RWPE2 (cell line): ENCODE results near the gene DLG3.

ENCODE experiments used
- ATAC-seq: fragments of 200-7000 bp; cut with Tn5 transposase; 3 replicates; pipeline ENCODE4 v1.9.1; 2021; ENCODE audit warnings: low read depth
- DNase-seq: peaks from one replicate; pipeline ENCODE4 v3.0.0-alpha.2; 2020; ENCODE audit warnings: low spot score
- H3K27ac ChIP-seq: fragments of 450-650 bp; 2 replicates; pipeline ENCODE4 v1.5.1; 2017; ENCODE audit warnings: mild to moderate bottlenecking; ENCODE audit not compliant: poor library complexity, severe bottlenecking
- H3K27me3 ChIP-seq: fragments of 250-450 bp; sonication (Bioruptor Pico); 2 replicates; pipeline ENCODE4 v1.5.1; 2021; ENCODE audit warnings: mild to moderate bottlenecking, moderate library complexity; ENCODE audit not compliant: insufficient read depth, poor library complexity, severe bottlenecking
- H3K36me3 ChIP-seq: fragments of 250-450 bp; sonication (Bioruptor Pico); 2 replicates; pipeline ENCODE4 v1.5.1; 2020; ENCODE audit warnings: low read depth, mild to moderate bottlenecking, moderate library complexity
- H3K4me1 ChIP-seq: fragments of 250-450 bp; sonication (Bioruptor Pico); 2 replicates; pipeline ENCODE4 v1.5.1; 2021; ENCODE audit warnings: mild to moderate bottlenecking, moderate library complexity; ENCODE audit not compliant: insufficient read depth, poor library complexity, severe bottlenecking
- H3K4me3 ChIP-seq: fragments of 250-450 bp; sonication (Bioruptor Pico); 2 replicates; pipeline ENCODE4 v1.5.1; 2021; ENCODE audit warnings: mild to moderate bottlenecking, moderate library complexity; ENCODE audit not compliant: severe bottlenecking
- H3K9me3 ChIP-seq: fragments of 250-450 bp; sonication (Bioruptor Pico); 2 replicates; pipeline ENCODE4 v1.5.1; 2021; ENCODE audit warnings: mild to moderate bottlenecking, moderate library complexity; ENCODE audit not compliant: severe bottlenecking
- TF ChIP-seq, protein P1 (sequence below): fragments of 450-650 bp; IDR thresholded peaks from one replicate; pipeline ENCODE4 v1.5.1; 2017; ENCODE audit warnings: mild to moderate bottlenecking, moderate library complexity; ENCODE audit not compliant: poor library complexity, severe bottlenecking

Gene DLG3

DNA sequence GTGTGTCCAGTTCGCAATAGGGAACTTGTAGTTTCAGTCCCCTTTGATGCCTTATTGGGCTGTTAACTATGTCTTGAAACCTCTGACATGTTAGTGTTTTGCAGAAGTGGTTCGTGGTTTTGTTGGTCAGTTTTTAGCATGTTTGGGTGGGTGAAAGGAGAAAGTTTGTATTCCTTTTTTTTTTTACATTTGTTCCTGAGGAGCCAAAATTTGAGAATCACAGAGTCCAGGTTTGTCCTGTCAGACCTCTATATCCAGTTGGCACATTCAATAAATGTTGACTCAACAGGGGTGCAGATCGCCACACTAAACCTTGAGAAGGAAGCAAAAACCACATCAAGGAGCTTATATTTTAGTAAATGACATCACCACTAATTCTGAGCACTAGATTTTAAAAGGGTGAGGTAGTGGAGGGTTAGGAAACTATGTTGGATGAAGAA lies 26.2 kb downstream of the DLG3 start:
- H3K9me3 ChIP-seq: no peaks in the 10 kb centered on the region
- H3K36me3 ChIP-seq: no peaks in the 10 kb centered on the region
- H3K4me3 ChIP-seq: no peak overlapping the region
- TF ChIP-seq, protein P1, sequence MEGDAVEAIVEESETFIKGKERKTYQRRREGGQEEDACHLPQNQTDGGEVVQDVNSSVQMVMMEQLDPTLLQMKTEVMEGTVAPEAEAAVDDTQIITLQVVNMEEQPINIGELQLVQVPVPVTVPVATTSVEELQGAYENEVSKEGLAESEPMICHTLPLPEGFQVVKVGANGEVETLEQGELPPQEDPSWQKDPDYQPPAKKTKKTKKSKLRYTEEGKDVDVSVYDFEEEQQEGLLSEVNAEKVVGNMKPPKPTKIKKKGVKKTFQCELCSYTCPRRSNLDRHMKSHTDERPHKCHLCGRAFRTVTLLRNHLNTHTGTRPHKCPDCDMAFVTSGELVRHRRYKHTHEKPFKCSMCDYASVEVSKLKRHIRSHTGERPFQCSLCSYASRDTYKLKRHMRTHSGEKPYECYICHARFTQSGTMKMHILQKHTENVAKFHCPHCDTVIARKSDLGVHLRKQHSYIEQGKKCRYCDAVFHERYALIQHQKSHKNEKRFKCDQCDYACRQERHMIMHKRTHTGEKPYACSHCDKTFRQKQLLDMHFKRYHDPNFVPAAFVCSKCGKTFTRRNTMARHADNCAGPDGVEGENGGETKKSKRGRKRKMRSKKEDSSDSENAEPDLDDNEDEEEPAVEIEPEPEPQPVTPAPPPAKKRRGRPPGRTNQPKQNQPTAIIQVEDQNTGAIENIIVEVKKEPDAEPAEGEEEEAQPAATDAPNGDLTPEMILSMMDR: no peak
- H3K4me1 ChIP-seq: no peaks in the 10 kb centered on the region
- ATAC-seq: no peak
- no peak overlapping the region for H3K27ac ChIP-seq
- DNase-seq: no peak
- H3K27me3 ChIP-seq: no peaks in the 10 kb centered on the region

DNA sequence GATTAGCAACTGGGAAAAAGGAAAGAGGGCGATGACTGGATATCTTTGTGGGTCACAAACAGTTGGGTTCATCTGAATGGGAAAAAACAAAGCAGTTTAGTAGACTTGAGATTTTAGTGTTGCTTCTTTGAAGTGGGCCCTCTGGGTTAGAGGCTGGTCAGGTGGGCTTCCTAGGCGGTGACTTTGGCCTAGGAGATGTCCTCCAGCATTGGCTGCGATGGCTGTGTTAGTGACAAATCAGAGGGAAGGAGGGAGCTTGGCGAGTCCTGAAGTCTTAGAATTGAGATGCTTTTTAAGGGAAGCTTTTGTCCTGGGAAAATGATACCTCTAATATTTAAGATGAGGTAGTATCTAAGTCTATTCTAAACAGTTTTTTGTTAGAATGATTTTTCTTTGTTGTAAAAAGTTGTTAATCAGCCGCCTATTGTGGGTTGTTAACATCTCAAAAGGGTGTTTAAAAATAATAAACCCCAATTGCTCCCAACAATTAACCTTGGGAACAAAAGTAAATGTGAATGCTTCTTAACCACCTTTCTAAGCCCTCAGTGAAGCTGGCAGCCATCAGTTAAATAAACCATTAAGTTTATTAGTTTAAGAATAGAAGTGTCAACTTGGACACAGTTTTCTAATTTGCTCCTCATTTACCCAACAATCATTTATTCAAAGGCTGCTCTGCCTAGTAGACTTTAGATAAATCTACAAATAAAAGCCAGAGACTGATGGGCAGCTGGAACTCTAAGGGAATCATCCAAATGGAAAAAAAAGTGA lies 31.7 kb downstream of the DLG3 start:
- Histone ChIP-seq H3K27ac (peak overlapping the region; percentile 74), H3K27me3 (no peaks in the 10 kb centered on the region), H3K9me3 (no peaks in the 10 kb centered on the region), H3K4me3 (no peak overlapping the region), H3K4me1 (peaks cover 31% of the 10 kb centered on the region), H3K36me3 (no peaks in the 10 kb centered on the region)
- ATAC-seq (no peak), DNase-seq (no peak)
- TF ChIP-seq, protein P1: no peak

DNA sequence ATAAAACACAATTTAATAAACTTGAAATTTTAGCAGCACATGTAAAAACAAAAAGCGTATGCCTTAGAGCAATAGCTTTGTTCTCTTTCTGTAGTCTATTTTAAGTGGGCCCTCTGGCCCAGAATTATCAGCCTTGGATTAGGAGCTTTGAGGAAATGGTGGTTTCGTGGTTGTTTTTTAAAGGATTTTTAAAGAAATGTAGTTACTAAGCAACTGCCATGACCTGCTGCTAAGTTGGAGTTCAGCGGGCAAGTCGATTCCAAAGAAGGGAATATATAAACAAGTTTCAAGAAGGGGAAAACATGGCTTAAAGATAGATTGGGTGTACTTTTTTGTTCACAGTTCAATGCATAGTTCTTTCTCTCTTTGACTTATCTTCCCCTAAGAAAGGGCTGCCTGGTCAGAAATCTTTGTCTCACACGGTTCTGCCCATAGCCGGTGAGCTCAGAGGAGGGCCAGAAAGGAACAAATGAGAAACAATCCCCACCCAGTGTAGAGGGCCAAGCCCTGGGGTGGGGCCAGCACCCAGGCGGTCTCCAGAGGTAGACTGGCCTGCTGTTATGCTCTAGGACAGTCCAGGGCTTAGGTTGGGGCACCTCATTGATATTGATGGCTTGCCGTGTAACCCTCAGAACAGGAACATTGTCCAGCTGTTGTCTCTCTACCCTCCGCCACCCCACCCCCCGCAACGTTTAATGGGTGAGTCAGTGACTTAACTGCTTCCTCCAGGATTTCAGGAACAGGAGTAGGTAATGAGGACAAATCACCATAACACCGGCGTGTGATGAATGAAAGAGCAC lies 32.5 kb downstream of the DLG3 start:
- peaks cover 4% of the 10 kb centered on the region for H3K36me3 ChIP-seq
- no peak for DNase-seq
- H3K4me3 ChIP-seq: no peak overlapping the region
- H3K9me3 ChIP-seq: no peaks in the 10 kb centered on the region
- peak overlapping the region; percentile 74 for H3K27ac ChIP-seq
- no peaks in the 10 kb centered on the region for H3K27me3 ChIP-seq
- ATAC-seq: peak; percentile 84
- H3K4me1 ChIP-seq: peaks cover 31% of the 10 kb centered on the region
- TF ChIP-seq, protein P1: no peak

DNA sequence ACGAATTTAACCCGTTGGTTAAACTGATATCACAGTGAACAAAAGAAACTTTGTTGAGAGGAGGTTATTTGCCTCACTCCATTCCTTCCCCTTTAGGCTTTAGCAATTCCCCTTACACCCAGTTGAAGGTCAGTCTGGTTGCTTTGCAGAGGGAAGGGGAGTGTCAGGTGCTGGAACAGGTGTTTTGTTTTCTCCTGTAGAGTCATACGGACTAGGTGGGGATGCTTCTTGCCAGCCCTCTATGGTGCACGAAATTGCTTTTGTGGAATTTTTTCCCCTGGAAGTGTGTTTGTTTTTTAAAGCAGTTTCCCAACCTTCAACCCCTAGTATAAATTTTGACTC lies 33.1 kb downstream of the DLG3 start:
- peak; percentile 11 for ATAC-seq
- peak overlapping the region; percentile 74 for H3K27ac ChIP-seq
- peaks cover 4% of the 10 kb centered on the region for H3K36me3 ChIP-seq
- no peak overlapping the region for H3K4me3 ChIP-seq
- no peak for DNase-seq
- H3K4me1 ChIP-seq: peaks cover 31% of the 10 kb centered on the region
- TF ChIP-seq, protein P1: no peak
- no peaks in the 10 kb centered on the region for H3K27me3 ChIP-seq
- no peaks in the 10 kb centered on the region for H3K9me3 ChIP-seq
